ENCODE results near the gene POLR3H.

Gene POLR3H

GRCh38 chr22:41543854-41544670 is at the start of gene POLR3H:
Gene POLR3H (minus strand): TSS chr22:41544470. CDS start chr22:41544101, 369 bp downstream.
- TF ChIP-seq GATA3 (IDR thresholded peaks at IDR 0.05; ENCODE audit: low read depth, low read length) (no peak), GATA2 (IDR thresholded peaks at IDR 0.05; ENCODE audit: low read depth, low read length) (no peak)

- TF ChIP-seq GATA3 (IDR thresholded peaks at IDR 0.05; ENCODE audit: low read depth, low read length): no peak
- TF ChIP-seq GATA2 (IDR thresholded peaks at IDR 0.05; ENCODE audit: low read depth, low read length): no peak
Measured at GRCh38 chr22:41589391-41590241, 45.3 kb upstream of the POLR3H start, which contains the start of gene PMM1. Gene PMM1 (minus strand): TSS chr22:41589840. CDS start chr22:41589805, 35 bp downstream.

GRCh38 chr22:41587347-41587723 is 43.1 kb upstream of the POLR3H start:
- TF ChIP-seq GATA3 (IDR thresholded peaks at IDR 0.05; ENCODE audit: low read depth, low read length): no peak
- TF ChIP-seq GATA2 (IDR thresholded peaks at IDR 0.05; ENCODE audit: low read depth, low read length): no peak

GRCh38 chr22:41585898-41586297 is 41.6 kb upstream of the POLR3H start:
- no peak for TF ChIP-seq GATA3 (IDR thresholded peaks at IDR 0.05; ENCODE audit: low read depth, low read length)
- TF ChIP-seq GATA2 (IDR thresholded peaks at IDR 0.05; ENCODE audit: low read depth, low read length): no peak

GRCh38 chr22:41584881-41585280 is 40.6 kb upstream of the POLR3H start:
- TF ChIP-seq GATA3 (IDR thresholded peaks at IDR 0.05; ENCODE audit: low read depth, low read length): no peak
- TF ChIP-seq GATA2 (IDR thresholded peaks at IDR 0.05; ENCODE audit: low read depth, low read length): no peak

GRCh38 chr22:41582694-41583093 is 38.4 kb upstream of the POLR3H start:
- TF ChIP-seq GATA2 (IDR thresholded peaks at IDR 0.05; ENCODE audit: low read depth, low read length) (no peak), GATA3 (IDR thresholded peaks at IDR 0.05; ENCODE audit: low read depth, low read length) (no peak)

- TF ChIP-seq GATA3 (IDR thresholded peaks at IDR 0.05; ENCODE audit: low read depth, low read length) (no peak), GATA2 (IDR thresholded peaks at IDR 0.05; ENCODE audit: low read depth, low read length) (no peak)
Measured at GRCh38 chr22:41579997-41580355, 35.7 kb upstream of the POLR3H start.

GRCh38 chr22:41579297-41579996 is 35.2 kb upstream of the POLR3H start:
- no peak for TF ChIP-seq GATA2 (IDR thresholded peaks at IDR 0.05; ENCODE audit: low read depth, low read length)
- TF ChIP-seq GATA3 (IDR thresholded peaks at IDR 0.05; ENCODE audit: low read depth, low read length): no peak

- TF ChIP-seq GATA3 (IDR thresholded peaks at IDR 0.05; ENCODE audit: low read depth, low read length) (no peak), GATA2 (IDR thresholded peaks at IDR 0.05; ENCODE audit: low read depth, low read length) (no peak)
Measured at GRCh38 chr22:41578818-41579217, 34.5 kb upstream of the POLR3H start.

- TF ChIP-seq GATA3 (IDR thresholded peaks at IDR 0.05; ENCODE audit: low read depth, low read length) (no peak), GATA2 (IDR thresholded peaks at IDR 0.05; ENCODE audit: low read depth, low read length) (no peak)
Measured at GRCh38 chr22:41578114-41578513, 33.8 kb upstream of the POLR3H start.

GRCh38 chr22:41576877-41577276 is 32.6 kb upstream of the POLR3H start:
- no peak for TF ChIP-seq GATA3 (IDR thresholded peaks at IDR 0.05; ENCODE audit: low read depth, low read length)
- no peak for TF ChIP-seq GATA2 (IDR thresholded peaks at IDR 0.05; ENCODE audit: low read depth, low read length)

- TF ChIP-seq GATA3 (IDR thresholded peaks at IDR 0.05; ENCODE audit: low read depth, low read length) (no peak), GATA2 (IDR thresholded peaks at IDR 0.05; ENCODE audit: low read depth, low read length) (no peak)
Measured at GRCh38 chr22:41575533-41575932, 31.3 kb upstream of the POLR3H start.

GRCh38 chr22:41574847-41575381 is 30.6 kb upstream of the POLR3H start:
- TF ChIP-seq GATA2 (IDR thresholded peaks at IDR 0.05; ENCODE audit: low read depth, low read length) (no peak), GATA3 (IDR thresholded peaks at IDR 0.05; ENCODE audit: low read depth, low read length) (no peak)

GRCh38 chr22:41573677-41574076 is 29.4 kb upstream of the POLR3H start:
- TF ChIP-seq GATA3 (IDR thresholded peaks at IDR 0.05; ENCODE audit: low read depth, low read length) (no peak), GATA2 (IDR thresholded peaks at IDR 0.05; ENCODE audit: low read depth, low read length) (no peak)

Measured in SH-SY5Y (cell line).